ENCODE results near the gene HSD3B2.
"Not testable (repeated sequence)": the region's sequence is repeated elsewhere in the genome, so short reads cannot be mapped to it uniquely, and the experiment has no call there.

The HSD3B2 gene

GRCh38 chr1:119414950-119415349, at the start of gene HSD3B2:
Gene HSD3B2, plus strand, starts transcription at chr1:119415150. Its CDS starts 270 bp downstream, at chr1:119415420.
- DNase-seq = no peak

GRCh38 chr1:119366424-119366823, 48.5 kb upstream of the HSD3B2 start:
- no peak for DNase-seq

- DNase-seq = no peak
Observed at GRCh38 chr1:119367432-119368124, 47.4 kb upstream of the HSD3B2 start.

GRCh38 chr1:119368554-119368953, 46.4 kb upstream of the HSD3B2 start, which contains the start of gene HAO2:
Gene HAO2, plus strand, starts transcription at chr1:119368785. Its CDS starts 12,301 bp downstream, at chr1:119381086.
- no peak for DNase-seq

GRCh38 chr1:119370748-119371147, 44.2 kb upstream of the HSD3B2 start:
- no peak for DNase-seq

- DNase-seq = no peak
Observed at GRCh38 chr1:119371815-119372214, 43.1 kb upstream of the HSD3B2 start.

GRCh38 chr1:119372503-119373086, 42.4 kb upstream of the HSD3B2 start:
- no peak for DNase-seq

- DNase-seq = no peak
Observed at GRCh38 chr1:119373465-119373864, 41.5 kb upstream of the HSD3B2 start.

GRCh38 chr1:119374208-119374874, 40.6 kb upstream of the HSD3B2 start:
- DNase-seq = no peak

- DNase-seq = no peak
Observed at GRCh38 chr1:119375366-119375765, 39.6 kb upstream of the HSD3B2 start.

GRCh38 chr1:119376594-119376993, 38.4 kb upstream of the HSD3B2 start:
- no peak for DNase-seq

GRCh38 chr1:119377594-119377993, 37.4 kb upstream of the HSD3B2 start:
- not testable (repeated sequence) for DNase-seq

GRCh38 chr1:119379117-119379516, 35.8 kb upstream of the HSD3B2 start:
- no peak for DNase-seq

GRCh38 chr1:119380304-119380703, 34.6 kb upstream of the HSD3B2 start:
- no peak for DNase-seq

- DNase-seq = no peak
Observed at GRCh38 chr1:119380983-119381662, 33.8 kb upstream of the HSD3B2 start.

- DNase-seq = no peak
Observed at GRCh38 chr1:119384591-119384990, 30.4 kb upstream of the HSD3B2 start.

- no peak for DNase-seq
Observed at GRCh38 chr1:119385650-119386049, 29.3 kb upstream of the HSD3B2 start.

GRCh38 chr1:119387858-119388257, 27.1 kb upstream of the HSD3B2 start:
- DNase-seq = no peak

- DNase-seq = no peak
Observed at GRCh38 chr1:119388450-119388849, 26.5 kb upstream of the HSD3B2 start.

GRCh38 chr1:119390526-119390925, 24.4 kb upstream of the HSD3B2 start:
- no peak for DNase-seq

GRCh38 chr1:119391749-119392148, 23.2 kb upstream of the HSD3B2 start:
- DNase-seq = no peak

GRCh38 chr1:119394085-119394484, 20.9 kb upstream of the HSD3B2 start:
- no peak for DNase-seq

GRCh38 chr1:119396982-119397381, 18.0 kb upstream of the HSD3B2 start:
- no peak for DNase-seq

GRCh38 chr1:119397986-119398385, 17.0 kb upstream of the HSD3B2 start:
- no peak for DNase-seq

Data from activated CD4-positive, alpha-beta T cell treated with anti-CD3 and anti-CD28 coated beads for 4 hours (primary cell).